GM19099 (cell line): Measurements from ENCODE around the gene DEFB131B.
A peak's percentile ranks its signal among the peaks of the same experiment; 100 is the strongest.
"Not testable (repeated sequence)": the region's sequence is repeated elsewhere in the genome, so short reads cannot be mapped to it uniquely, and the experiment has no call there.

Experiments
- POLR2A ChIP-seq: IDR thresholded peaks from 3 replicates; pipeline ENCODE4 v1.6.1; 2011; ENCODE audit warnings: low read depth; ENCODE audit not compliant: insufficient read length; ENCODE audit errors: extremely low read depth

The DEFB131B gene, protein sequence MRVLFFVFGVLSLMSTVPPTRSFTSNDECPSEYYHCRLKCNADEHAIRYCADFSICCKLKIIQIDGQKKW

DNA sequence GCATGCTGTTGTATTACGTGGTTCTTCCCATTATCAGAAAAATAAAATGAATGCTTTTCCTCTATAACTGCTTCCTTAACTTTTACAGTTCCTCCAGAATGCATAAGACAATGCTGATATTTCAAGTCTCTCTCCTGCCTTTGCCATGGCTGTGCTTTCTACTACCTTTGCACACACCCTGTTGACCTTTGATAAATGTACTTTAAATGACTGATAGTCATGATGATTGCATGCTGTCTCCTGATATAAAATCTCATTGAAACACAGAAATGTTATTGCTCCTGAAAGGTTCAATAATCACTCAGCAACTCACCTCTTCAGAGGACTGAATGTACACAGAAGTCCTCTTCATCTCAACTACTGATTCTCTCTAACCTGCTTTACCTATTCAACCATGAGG lies at the start of gene DEFB131B:
Gene DEFB131B, plus strand, starts transcription at position 395 of the 400 bp plus-strand sequence. Its CDS starts 0 bp downstream, at position 395.
- TF ChIP-seq POLR2A: not testable (repeated sequence)

DNA sequence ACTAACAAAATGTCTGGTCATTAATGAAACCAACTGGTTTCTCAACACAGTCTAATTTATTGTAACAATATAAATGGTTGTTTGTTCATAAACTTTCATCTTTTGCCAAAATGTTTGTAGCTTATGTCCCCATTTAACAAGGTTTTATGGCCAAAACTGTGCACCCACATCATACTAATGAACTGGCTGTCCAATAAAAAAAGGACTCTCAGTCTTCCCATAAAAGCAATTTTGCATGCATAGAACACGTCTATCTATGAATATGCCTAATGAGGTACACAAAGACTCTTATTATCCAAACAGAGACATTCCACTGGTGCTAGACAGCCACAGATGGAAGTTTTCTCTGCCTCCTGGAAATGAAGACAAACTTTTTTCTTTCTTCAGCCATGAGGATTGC lies 45.4 kb upstream of the DEFB131B start, which contains the start of gene DEFB108B:
Gene DEFB108B, plus strand, starts transcription at position 390 of the 400 bp plus-strand sequence. Its CDS starts 0 bp downstream, at position 390.
- TF ChIP-seq POLR2A: not testable (repeated sequence)

DNA sequence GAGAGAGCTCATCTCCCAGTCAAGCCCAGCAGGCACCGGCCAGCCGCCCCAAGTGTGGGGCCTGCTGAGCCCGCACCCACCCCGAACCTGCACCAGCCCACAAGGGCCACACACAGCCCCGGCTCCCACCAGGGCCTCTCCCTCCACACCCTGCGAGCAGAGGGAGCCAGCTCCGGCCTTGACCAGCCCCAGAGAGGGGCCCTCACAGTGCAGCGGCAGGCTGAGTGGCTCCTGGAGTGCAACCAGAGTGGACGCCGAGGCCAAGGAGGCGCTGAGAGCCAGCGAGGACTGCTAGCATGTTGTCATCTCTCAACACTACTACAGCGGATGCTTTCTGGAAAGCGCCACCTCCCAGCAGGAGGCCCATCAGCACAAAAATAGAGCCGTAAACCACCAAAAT lies 34.4 kb upstream of the DEFB131B start:
- TF ChIP-seq POLR2A: no peak

DNA sequence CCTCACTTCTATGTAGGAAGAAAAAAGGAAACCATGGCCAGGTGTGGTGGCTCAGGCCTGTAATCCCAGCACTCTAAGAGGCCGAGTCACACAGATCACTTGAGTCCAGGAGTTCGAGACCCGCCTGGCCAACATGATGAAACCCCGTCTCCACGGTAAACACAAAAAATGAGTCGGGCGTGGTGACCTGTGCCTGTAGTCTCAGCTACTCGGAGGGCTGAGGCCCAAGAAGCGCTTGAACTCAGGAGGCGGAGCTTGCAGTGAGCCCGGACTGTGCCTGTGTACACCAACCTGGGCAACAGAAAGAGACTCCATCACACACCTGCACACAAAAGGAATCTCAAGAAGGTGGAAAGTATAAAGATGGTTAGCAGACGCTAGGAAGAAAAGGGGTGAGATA lies 17.7 kb downstream of the DEFB131B start:
- no peak for TF ChIP-seq POLR2A

DNA sequence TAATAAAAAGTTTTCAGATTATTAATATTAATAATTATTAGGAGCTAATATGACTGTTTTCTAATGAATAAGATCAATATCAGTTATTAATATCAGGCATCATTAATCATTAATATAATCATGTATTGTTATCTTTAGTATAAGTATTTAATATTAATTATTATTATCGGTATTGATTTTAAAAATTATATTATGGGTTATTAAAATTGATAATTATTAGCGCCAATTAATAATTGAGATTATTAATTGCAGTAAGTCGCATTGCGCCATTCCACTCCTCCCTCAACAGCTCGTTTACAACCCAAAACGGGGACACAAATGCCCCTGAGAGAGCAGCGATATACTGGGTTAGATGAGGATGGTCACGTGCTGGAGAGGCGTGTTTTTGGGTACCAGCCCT lies 30.0 kb downstream of the DEFB131B start:
- TF ChIP-seq POLR2A: no peak

DNA sequence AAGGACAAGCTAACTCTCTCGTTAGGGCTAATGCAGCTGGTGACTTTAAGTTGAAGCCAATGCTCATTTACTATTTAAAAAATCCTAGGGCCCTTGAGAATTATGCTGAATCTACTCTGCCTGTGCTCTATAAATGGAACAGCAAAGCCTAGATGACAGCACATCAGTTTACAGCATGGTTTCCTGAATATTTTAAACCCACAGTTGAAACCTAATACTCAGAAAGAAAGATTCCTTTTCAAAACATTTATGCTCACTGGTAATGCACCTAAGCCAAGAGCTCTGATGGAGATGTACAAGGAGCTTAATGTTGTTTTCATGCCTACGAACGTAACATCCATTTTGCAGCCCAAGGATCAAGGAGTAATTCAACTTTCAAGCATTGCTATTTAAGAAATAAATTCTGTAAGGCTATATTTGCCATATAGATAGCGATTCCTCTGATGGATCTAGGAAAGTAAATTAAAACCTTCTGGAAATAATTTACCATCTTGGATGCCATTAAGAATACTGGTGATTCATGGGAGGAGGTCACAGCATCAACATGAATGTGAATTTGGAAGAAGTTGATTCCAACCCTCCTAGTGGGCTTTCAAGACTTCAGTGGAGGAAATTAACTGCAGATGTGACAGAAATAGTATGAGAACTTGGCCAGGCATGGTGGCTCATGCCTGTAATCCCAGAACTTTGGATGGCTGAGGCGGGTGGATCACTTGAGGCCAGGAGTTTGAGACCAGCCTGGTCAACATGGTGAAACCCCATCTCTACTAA lies 35.7 kb downstream of the DEFB131B start:
- TF ChIP-seq POLR2A: no peak

DNA sequence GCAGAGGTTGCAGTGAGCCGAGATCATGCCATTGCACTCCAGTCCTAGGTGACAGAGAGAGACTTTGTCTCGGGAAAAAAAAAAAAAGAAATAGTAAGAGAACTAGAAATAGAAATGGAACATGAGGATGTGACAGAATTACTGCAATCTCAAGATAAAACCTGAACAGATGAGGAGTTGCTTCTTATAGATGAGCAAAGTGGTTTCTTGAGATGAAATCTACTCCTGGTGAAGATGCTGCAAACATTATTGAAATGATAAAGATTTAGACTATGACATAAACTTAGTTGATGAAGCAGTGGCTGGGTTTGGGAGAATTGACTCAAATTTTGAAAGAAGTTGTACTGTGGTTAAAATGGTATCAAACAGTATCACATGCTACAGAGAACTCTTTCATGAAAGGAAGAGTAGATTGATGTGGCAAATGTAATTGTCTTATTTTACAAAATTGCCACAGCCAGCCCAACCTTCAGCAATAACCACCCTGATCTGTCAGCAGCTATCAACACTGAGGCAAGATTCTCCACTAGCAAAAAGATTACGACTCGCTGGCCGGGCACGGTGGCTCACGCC lies 36.5 kb downstream of the DEFB131B start:
- no peak for TF ChIP-seq POLR2A

DNA sequence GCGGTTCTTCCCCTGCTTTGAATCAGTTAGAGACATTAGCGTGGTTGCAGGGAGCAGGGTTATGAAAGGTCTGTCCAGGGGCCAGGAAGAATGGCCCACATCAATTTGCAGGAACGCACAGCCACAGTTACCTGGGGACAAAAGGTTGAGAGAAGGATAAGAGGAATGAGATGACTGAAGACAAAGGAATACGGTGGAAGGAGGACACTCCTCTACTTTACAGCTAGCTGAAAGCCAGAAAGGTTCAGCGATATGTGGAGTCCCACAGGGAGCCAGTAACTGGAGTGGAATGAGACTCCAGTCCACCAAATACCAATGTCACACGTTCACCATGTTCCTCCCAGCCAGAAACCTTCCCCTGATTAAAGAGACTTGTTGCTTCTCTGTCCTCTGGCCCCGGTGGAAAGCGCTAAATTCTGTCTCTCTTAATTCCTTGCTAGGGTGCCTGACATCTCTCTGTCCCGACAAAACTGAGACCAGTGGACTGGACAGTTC lies 39.4 kb downstream of the DEFB131B start:
- TF ChIP-seq POLR2A: no peak

DNA sequence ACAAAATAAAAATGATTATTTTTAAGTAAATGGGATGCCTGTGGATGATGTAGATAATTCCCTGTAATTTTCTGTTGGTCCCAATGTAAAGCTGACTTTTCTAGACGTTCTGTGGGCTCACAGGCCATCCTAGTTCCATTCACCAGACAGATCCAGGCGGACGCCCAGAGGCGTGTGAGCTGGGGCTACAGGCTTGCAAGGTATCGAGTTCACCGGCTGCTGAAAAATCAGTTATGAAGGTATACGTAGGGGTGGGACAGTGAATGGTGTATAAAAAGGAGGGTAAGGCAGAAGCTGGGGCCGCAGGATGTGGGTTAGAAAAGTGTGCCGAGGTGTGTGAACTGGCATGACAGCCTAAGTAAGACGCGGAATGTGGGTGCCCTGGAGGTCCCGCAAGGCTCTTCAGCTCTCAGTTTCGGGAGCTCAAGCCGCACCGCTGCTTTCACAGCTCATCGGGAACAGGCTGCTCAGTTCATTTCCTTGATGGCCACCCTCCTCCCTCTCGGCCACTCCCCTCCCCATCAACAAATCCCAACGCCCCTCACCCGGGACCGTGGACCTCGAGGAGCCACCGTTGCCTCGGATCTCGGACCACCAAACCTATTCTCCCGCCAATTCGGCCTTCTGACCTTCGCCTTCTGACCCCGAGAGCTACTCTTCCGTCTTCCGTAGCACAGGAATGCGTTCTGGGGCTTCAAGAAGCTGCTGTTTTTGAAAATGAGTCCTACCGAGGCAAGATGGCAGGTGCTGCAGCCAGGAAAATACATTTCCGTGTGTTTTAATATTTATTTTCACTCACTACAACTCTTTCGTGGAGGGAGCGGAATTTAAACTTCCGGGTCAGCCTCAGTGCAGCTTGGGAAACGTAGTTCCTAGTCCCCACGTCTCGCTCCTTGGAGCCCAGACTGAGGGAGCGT lies 49.8 kb downstream of the DEFB131B start, which contains the start of gene XNDC1N:
Gene XNDC1N, minus strand, starts transcription at position 775 of the 917 bp plus-strand sequence. CDS start 5,241 bp downstream, outside the sequence.
- TF ChIP-seq POLR2A: peak; percentile 65

DNA sequence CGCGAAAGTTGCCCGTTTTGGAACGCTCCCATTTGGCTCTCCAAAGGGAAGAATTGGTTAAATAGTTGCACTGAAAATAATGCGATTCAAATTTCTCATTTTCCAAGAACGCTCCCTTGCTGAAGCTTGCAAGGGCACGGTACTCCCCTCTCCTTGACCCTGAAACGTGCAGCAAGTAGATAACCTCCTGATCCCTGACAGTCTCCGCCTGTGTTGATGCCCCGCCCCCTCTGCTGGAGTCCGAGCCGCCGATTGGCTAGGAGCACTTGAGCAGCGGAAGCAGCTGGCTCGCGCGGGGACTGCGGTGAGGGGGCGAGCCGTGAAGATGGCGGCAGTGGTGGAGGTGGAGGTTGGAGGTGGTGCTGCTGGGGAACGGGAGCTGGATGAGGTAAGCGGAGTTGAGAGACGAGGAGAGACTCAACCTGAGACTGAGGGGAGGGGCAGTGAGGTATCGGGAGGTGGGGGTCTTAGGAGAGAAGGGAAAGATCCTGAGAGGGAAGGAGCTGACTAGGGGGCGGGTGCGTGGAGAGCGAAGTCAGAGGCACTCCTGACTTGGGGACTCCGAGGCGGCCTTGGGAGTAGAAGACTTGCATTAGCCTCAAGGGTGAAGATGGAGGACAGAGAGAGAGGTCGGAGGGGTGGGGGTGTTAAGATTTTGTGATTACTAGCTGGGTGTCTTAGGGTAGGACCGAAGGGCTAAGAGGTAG lies 50.6 kb downstream of the DEFB131B start, which contains the start of gene RNF121:
Gene RNF121, plus strand, starts transcription at position 310 of the 707 bp plus-strand sequence. Its CDS starts 16 bp downstream, at position 326.
- TF ChIP-seq POLR2A: peak; percentile 84

DNA sequence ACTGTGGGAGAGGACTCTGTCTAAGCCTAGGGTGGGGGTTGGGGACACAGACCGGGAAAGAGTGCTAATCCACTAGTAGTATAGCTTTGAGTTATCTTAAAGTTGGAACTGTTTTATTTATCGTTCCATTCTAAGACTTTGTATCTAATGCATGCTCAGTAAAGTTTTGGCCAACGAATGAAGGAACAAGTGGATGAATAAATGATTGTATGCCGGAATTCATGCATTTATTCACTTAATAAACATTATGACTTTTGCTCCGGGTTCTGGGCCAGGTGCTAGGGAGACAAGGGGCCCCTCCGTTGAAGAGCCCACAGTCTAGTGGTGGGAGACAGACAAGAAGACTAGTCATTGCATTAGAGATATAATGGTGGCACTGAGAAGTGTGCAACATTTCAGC lies 51.2 kb downstream of the DEFB131B start:
- TF ChIP-seq POLR2A: no peak

DNA sequence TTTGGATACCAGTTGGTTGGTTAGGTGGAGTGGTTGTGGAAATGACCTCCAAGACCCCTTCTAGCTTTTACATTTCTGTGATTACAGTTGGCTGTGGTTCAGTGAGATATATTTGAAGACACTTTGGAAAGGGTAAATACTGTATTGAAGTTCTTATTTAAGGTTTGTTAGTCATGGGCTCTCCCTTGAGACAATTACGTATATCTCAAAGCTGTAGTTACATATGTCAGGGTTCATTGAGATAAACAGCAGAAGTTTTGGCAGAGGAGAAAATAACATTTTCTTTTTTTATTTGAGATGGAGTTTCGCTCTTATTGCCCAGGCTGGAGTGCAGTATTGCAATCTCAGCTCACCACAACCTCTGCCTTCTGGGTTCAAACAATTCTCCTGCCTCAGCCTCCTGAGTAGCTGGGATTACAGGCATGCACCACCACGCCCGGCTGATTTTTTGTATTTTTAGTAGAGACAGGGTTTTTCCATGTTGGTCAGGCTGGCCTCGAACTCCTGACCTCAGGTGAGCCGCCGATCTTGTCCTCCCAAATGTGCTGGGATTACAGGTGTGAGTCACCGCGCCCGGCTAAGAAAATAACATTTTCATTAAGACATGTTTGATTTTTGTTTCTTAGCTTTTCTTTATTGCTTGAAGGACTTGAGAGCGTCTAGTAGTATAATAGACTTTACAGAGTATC lies 52.4 kb downstream of the DEFB131B start:
- TF ChIP-seq POLR2A: no peak

DNA sequence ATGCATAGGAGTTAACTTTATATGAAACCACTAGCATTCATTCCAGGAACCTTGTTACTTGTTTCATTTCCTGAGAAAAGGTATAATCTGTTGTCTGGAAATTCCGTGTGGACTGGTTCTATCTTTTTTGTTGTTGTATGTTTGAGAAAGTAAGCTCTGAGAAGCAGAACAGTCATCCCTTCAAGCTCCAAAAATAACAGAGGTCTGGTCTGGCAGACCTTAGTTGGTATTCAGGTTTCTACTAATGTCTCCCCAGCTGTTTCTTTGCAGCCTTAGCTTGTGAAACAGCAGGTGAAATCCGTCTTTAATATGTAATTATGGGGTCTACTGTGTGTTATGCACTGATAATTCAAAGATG lies 53.0 kb downstream of the DEFB131B start:
- TF ChIP-seq POLR2A: no peak

DNA sequence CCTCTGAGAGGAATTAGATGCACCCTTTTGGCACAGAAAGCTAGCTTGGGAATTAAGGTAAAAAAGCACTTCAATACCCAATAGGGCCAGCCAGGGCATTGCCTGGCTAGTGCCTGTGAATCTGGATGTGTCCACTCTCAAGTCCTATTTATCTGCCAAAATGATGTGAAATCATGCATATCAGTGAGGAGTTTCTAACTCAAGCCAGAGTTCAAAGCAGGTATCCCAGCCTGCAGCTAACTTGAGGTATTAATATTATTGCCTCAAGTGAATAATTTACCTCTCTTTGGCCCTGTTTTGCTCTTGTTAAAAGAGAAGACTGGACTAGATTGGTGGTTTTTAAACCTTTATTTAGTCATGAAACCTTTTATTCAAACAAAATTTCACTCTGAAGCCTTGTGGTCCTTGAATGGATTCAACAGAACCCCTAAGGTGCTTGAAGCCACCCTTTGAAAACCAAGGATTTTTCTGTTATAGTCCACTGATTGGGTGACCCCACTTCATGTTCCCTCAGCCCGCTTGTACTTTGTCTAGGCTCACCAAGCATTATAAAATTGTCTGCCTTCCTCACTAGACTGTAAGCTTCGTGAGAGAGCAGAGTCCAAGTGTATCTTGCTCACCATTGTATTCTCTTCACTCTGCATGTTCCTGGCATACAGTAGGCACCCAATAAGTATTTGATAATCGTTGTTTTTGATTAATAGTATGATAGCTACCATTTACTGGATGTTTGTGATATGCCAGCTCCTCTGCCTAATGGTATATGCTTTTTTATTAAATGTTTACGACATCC lies 55.1 kb downstream of the DEFB131B start:
- no peak for TF ChIP-seq POLR2A
